ENCODE data around the gene DENND1C.

DENND1C gene

GRCh38 chr19:6476896-6477431 is 4.6 kb downstream of the DENND1C start:
- DNase-seq: no peak

- peak in 1 of 2 experiments; percentile 25 for DNase-seq
Measured at GRCh38 chr19:6476155-6476895, 5.3 kb downstream of the DENND1C start.

GRCh38 chr19:6475321-6476108 is 6.1 kb downstream of the DENND1C start:
- no peak for DNase-seq

- no peak for DNase-seq
Measured at GRCh38 chr19:6473647-6474046, 7.9 kb downstream of the DENND1C start.

- DNase-seq: no peak
Measured at GRCh38 chr19:6472713-6473112, 8.9 kb downstream of the DENND1C start.

GRCh38 chr19:6471076-6471475 is 10.5 kb downstream of the DENND1C start:
- no peak for DNase-seq

- DNase-seq: no peak
Measured at GRCh38 chr19:6470173-6470572, 11.4 kb downstream of the DENND1C start.

- no peak for DNase-seq
Measured at GRCh38 chr19:6467384-6467783, 14.2 kb downstream of the DENND1C start.

- DNase-seq: no peak
Measured at GRCh38 chr19:6466526-6467248, 14.9 kb downstream of the DENND1C start.

GRCh38 chr19:6465663-6466062 is 15.9 kb downstream of the DENND1C start:
- no peak for DNase-seq

GRCh38 chr19:6465006-6465405 is 16.6 kb downstream of the DENND1C start:
- no peak for DNase-seq

- no peak for DNase-seq
Measured at GRCh38 chr19:6464070-6464873, 17.3 kb downstream of the DENND1C start, which contains the start of gene CRB3. TSS of gene CRB3 (plus strand) at chr19:6464271. CDS start at chr19:6464702, 431 bp downstream.

GRCh38 chr19:6460099-6460884 is 21.3 kb downstream of the DENND1C start:
- DNase-seq: peak; percentile 96 to 99

- DNase-seq: peak; percentile 60 to 87
Measured at GRCh38 chr19:6459262-6460098, 22.1 kb downstream of the DENND1C start, which contains the start of gene SLC25A23. TSS of gene SLC25A23 (minus strand) at chr19:6459792. CDS start at chr19:6459628, 164 bp downstream.

GRCh38 chr19:6458695-6459261 is 22.8 kb downstream of the DENND1C start:
- no peak for DNase-seq

- DNase-seq: no peak
Measured at GRCh38 chr19:6457958-6458694, 23.5 kb downstream of the DENND1C start.

GRCh38 chr19:6455924-6456323 is 25.7 kb downstream of the DENND1C start:
- no peak for DNase-seq

GRCh38 chr19:6453951-6454565 is 27.5 kb downstream of the DENND1C start:
- no peak for DNase-seq

- no peak for DNase-seq
Measured at GRCh38 chr19:6452899-6453298, 28.7 kb downstream of the DENND1C start.
